WI38 (cell line): ENCODE data around the gene RNU7-1.
A peak's percentile ranks its signal among the peaks of the same experiment; 100 is the strongest.

ENCODE experiments used
- H3K4me3 ChIP-seq: 2 replicates; pipeline ENCODE4 v1.5.1; 2011; ENCODE audit warnings: low read depth, mild to moderate bottlenecking, control low read depth, low read length
- CTCF ChIP-seq: IDR thresholded peaks from 2 replicates; pipeline ENCODE4 v1.5.1; 2012; ENCODE audit warnings: low read depth, mild to moderate bottlenecking, control low read depth, low read length

Gene RNU7-1

GRCh38 chr12:6943722-6944380, at the start of gene RNU7-1, which contains the start of gene C12orf57:
Gene RNU7-1 (plus strand): TSS chr12:6943816.
Gene C12orf57 (plus strand): TSS chr12:6944022. CDS start chr12:6944122, 100 bp downstream.
- H3K4me3 ChIP-seq: peak within 1 kb of the TSS; percentile 64
- TF ChIP-seq CTCF: no peak

GRCh38 chr12:6894321-6894720, 49.3 kb upstream of the RNU7-1 start:
- no peak for TF ChIP-seq CTCF
- H3K4me3 ChIP-seq: no peak overlapping the region

GRCh38 chr12:6896846-6897435, 46.7 kb upstream of the RNU7-1 start:
- TF ChIP-seq CTCF: no peak
- no peak overlapping the region for H3K4me3 ChIP-seq

GRCh38 chr12:6899427-6899826, 44.2 kb upstream of the RNU7-1 start:
- TF ChIP-seq CTCF: no peak
- H3K4me3 ChIP-seq: no peak overlapping the region

- no peak for TF ChIP-seq CTCF
These were observed 43.6 kb upstream of the RNU7-1 start for GRCh38 chr12:6899837-6900519.

GRCh38 chr12:6902448-6902847, 41.2 kb upstream of the RNU7-1 start:
- TF ChIP-seq CTCF: no peak
- H3K4me3 ChIP-seq: no peak overlapping the region

More at GRCh38 chr12:6899837-6900519, 43.6 kb upstream of the RNU7-1 start:
- H3K4me3 ChIP-seq: no peak overlapping the region

GRCh38 chr12:6903722-6904121, 39.9 kb upstream of the RNU7-1 start:
- no peak overlapping the region for H3K4me3 ChIP-seq

More at GRCh38 chr12:6903722-6904121, 39.9 kb upstream of the RNU7-1 start:
- TF ChIP-seq CTCF: no peak
